ENCODE data around the gene SUN3.
"Not testable (repeated sequence)": the region's sequence is repeated elsewhere in the genome, so short reads cannot be mapped to it uniquely, and the experiment has no call there.

The SUN3 gene

GRCh38 chr7:47949703-47950102, 79.2 kb downstream of the SUN3 start:
- Mint-ChIP-seq H3K27me3 (no peaks in the 10 kb centered on the region), H3K9me3 (no peaks in the 10 kb centered on the region), H3K27ac (no peak overlapping the region), H3K4me1 (ENCODE audit: low read depth) (peaks cover 7% of the 10 kb centered on the region), H3K4me3 (no peak overlapping the region), H3K36me3 (ENCODE audit: low read depth) (peaks cover 12% of the 10 kb centered on the region)

DNA sequence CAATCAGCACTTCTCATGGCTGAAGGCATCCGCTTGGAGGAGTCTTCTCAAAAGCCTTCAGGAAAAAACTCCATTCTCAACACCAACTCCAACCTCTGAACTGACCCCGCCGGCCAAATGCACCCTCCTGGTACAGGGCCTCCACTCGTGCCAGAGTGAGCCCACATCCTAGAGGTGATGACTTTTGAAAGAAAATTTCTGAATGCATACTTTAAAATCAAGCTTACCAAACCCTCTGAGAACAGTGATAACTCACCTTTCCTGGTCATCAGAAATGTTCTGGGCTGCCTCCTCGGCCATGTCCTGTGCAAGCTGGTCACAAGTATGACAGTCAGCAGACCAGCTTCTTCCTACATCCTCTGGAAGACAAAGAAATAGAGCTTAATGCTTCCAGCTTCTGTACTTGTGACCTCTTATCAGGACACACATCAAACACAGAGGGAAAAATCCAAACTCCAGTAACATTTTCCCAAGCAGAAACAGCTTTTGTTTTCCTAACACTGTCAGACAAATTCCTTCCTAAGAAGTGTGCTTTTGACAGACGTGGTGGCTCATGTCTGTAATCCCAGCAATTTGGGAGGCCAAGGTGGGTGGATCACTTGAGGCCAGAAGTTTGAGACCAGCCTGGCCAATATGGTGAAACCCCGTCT, 80.6 kb downstream of the SUN3 start, which contains the start of gene PKD1L1:
PKD1L1 (minus strand) TSS at position 326 of the 650 bp plus-strand sequence; CDS start at position 300, 26 bp downstream.
- no peaks in the 10 kb centered on the region for H3K4me1 Mint-ChIP-seq (ENCODE audit: low read depth)
- H3K27me3 Mint-ChIP-seq = no peaks in the 10 kb centered on the region
- H3K4me3 Mint-ChIP-seq = no peak within 1 kb of the TSS
- H3K27ac Mint-ChIP-seq = no peak within 1 kb of the TSS
- no peaks in the 10 kb centered on the region for H3K9me3 Mint-ChIP-seq
- no peaks in the 10 kb centered on the region for H3K36me3 Mint-ChIP-seq (ENCODE audit: low read depth)

DNA sequence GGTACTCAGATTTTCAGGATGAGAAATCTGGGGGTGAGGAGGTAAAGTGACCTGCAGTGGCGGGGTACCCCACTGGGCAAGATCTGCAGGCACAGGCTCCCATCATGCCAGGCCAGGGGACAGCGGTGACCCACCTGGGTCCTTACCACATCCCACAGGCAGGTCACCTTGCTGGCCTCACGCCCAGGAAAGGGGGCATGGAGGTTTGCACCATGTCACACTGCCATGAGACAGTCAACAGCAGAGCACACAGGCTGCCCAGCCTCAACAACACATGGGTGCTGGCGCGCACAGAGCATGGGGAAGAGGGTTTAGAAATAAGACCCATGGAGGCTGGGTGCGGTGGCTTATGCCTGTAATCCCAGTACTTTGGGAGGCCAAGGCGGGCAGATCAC, 81.6 kb downstream of the SUN3 start:
- Mint-ChIP-seq H3K4me1 (ENCODE audit: low read depth) (no peaks in the 10 kb centered on the region), H3K36me3 (ENCODE audit: low read depth) (no peaks in the 10 kb centered on the region), H3K27me3 (no peaks in the 10 kb centered on the region), H3K4me3 (no peak overlapping the region), H3K9me3 (no peaks in the 10 kb centered on the region), H3K27ac (no peak overlapping the region)

GRCh38 chr7:47946581-47947354, 82.1 kb downstream of the SUN3 start:
- Mint-ChIP-seq H3K4me1 (ENCODE audit: low read depth) (no peaks in the 10 kb centered on the region), H3K36me3 (ENCODE audit: low read depth) (no peaks in the 10 kb centered on the region), H3K4me3 (no peak overlapping the region), H3K9me3 (no peaks in the 10 kb centered on the region), H3K27me3 (no peaks in the 10 kb centered on the region), H3K27ac (no peak overlapping the region)

DNA sequence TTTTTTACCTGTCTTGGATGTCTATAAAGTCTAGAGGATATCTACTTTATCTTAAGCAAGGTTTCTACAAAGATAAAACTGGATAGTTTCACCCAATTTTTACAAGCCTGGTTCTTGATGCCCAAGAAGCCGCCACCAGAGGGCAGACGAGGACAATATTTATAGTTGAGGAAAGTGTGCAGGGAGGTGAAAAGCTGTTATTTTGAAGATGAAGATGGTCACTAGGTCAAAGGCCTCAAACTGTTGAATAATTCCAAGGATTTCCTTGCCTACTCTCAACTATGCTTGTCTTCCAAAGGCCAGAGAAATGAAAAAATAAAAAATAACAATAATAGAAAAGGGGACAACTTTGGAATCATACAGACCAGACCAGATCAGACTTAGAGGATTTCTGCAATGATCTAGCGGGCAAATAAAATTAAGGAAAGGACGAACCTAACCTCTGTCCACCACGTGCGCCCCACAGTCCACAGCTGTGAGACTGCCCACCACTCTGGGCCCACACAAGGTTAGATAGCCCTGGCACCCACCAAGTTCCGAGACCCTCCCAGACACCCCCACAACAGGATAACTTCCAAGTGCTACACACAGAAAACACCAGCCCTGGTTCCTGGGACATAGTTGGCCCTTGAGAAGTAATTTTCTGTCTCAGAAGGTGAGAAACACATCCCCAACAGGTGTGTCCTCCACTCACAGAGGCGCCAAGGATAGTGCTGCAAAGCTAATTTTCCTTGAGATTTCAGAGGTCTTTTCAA, 83.5 kb downstream of the SUN3 start:
- H3K4me1 Mint-ChIP-seq (ENCODE audit: low read depth) = no peaks in the 10 kb centered on the region
- H3K4me3 Mint-ChIP-seq = no peak overlapping the region
- H3K36me3 Mint-ChIP-seq (ENCODE audit: low read depth) = no peaks in the 10 kb centered on the region
- no peak overlapping the region for H3K27ac Mint-ChIP-seq
- H3K9me3 Mint-ChIP-seq = no peaks in the 10 kb centered on the region
- H3K27me3 Mint-ChIP-seq = no peaks in the 10 kb centered on the region

DNA sequence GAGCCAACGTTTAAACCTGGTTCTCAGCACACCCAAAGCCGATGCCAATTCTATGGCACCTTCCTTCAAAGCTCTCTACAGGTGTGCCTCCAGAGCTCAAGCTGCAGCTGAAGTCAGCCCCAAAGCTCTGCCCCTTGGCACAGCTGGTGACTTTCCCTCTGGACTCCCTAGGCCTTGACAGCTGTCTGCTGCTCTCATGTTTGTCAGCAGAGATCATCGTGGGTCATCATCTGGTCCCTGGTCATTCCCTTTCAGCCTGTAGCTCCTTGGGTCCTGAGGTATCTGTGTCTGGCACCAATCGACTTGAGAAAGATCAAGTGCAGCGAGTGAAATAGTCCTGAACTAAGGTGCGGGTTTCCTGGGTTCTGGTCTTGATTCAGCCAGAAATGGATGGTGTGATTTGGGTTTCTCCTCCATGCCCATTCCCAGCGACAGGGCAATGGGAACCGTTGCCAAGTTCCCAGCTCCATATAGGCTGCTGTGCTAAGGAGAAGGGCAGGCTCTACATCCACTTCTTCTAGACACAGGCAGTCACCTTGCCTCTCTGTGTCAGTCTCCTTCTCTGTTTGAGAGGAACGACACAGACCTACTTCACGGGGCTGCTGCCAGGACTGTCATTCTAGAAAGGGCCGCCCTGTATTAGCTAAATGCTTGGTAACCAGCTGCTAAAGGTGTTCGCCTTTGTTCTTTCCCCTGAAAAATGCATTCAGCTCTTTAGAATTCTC, 84.2 kb downstream of the SUN3 start:
- Mint-ChIP-seq H3K27me3 (no peaks in the 10 kb centered on the region), H3K36me3 (ENCODE audit: low read depth) (no peaks in the 10 kb centered on the region), H3K9me3 (no peaks in the 10 kb centered on the region), H3K4me3 (no peak overlapping the region), H3K4me1 (ENCODE audit: low read depth) (no peaks in the 10 kb centered on the region), H3K27ac (no peak overlapping the region)

- H3K27ac Mint-ChIP-seq = no peak overlapping the region
- H3K27me3 Mint-ChIP-seq = no peaks in the 10 kb centered on the region
Observed at GRCh38 chr7:47943676-47944474, 85.0 kb downstream of the SUN3 start.

DNA sequence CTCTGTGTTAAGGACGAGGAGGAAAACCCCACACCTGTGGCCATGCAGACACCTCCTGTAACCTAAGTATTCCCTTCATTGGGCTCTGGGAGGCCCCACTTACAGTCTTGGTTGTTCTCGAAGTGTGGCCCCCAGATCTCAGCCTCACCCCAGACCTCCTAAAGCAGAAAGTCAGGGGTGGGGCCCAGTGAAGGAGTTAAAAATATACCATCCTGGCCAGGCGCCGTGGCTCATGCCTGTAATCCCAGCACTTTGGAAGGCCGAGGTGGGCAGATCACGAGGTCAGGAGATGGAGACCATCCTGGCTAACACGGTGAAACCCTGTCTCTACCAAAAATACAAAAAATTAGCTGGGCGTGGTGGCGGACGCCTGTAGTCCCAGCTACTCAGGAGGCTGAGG, 86.3 kb downstream of the SUN3 start:
- not testable (repeated sequence) for H3K27me3 Mint-ChIP-seq; H3K9me3 Mint-ChIP-seq; H3K36me3 Mint-ChIP-seq (ENCODE audit: low read depth); H3K4me3 Mint-ChIP-seq; H3K27ac Mint-ChIP-seq; H3K4me1 Mint-ChIP-seq (ENCODE audit: low read depth)

More at GRCh38 chr7:47943676-47944474, 85.0 kb downstream of the SUN3 start:
- H3K4me1 Mint-ChIP-seq (ENCODE audit: low read depth) = no peaks in the 10 kb centered on the region
- H3K9me3 Mint-ChIP-seq = no peaks in the 10 kb centered on the region
- H3K36me3 Mint-ChIP-seq (ENCODE audit: low read depth) = no peaks in the 10 kb centered on the region
- H3K4me3 Mint-ChIP-seq = no peak overlapping the region

DNA sequence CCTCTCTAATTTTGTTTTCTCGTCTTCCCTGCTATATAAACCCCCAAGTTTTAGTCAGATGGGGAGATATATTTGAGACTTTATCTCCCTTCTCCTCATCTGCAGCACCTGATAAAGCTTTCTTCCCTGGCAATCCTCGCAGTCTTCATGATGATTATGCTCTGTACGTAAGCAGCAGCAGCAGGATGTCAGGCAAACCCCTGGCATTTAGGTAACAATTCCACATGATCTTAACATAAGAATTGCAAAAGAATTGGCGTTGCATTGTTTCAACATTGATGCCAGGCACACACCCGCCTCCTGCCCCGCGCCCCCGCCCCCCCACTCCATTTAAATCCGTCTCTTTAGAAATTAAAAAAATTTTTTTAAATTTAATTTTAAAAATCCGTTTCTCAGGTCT, 86.8 kb downstream of the SUN3 start:
- Mint-ChIP-seq H3K4me1 (ENCODE audit: low read depth) (peaks cover 5% of the 10 kb centered on the region), H3K27ac (no peak overlapping the region), H3K27me3 (no peaks in the 10 kb centered on the region), H3K4me3 (no peak overlapping the region), H3K36me3 (ENCODE audit: low read depth) (no peaks in the 10 kb centered on the region), H3K9me3 (no peaks in the 10 kb centered on the region)

DNA sequence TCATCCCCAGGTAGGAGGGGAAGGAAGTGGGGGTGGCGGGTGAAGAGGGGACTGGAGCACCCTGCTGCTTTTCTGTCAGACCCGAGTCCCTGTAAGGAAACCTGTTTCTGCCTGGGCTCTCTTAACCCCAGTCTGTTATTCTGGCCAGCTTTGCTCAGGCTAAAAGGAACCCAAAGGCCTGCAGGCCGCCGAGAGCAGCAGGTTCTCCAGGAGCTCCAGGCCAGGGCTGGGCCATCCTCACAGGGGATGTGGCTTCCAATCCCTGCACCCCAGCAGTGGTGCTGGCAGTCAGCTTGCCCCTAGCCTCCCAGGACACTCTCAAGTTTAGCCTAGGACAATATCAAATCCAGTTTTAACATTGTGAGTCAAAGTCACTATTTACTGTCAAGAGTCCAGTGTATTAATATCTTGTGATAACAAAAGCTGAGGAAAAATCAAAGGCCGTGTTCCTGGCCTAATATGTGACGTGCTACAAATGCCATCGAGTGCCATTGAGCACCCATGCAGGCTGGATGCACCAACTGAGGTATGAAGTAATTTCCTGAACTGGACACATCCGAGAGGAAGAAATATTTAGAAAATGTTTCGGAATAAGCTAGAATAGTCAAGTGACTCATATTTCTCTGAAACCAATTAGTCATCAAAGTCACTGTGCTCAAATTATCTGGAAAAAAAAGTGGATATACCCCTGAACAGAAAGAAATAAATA, 87.6 kb downstream of the SUN3 start:
- no peaks in the 10 kb centered on the region for H3K9me3 Mint-ChIP-seq
- H3K36me3 Mint-ChIP-seq (ENCODE audit: low read depth) = no peaks in the 10 kb centered on the region
- H3K27me3 Mint-ChIP-seq = no peaks in the 10 kb centered on the region
- no peak overlapping the region for H3K4me3 Mint-ChIP-seq
- no peak overlapping the region for H3K27ac Mint-ChIP-seq
- peaks cover 6% of the 10 kb centered on the region for H3K4me1 Mint-ChIP-seq (ENCODE audit: low read depth)

- no peaks in the 10 kb centered on the region for H3K27me3 Mint-ChIP-seq
- no peaks in the 10 kb centered on the region for H3K36me3 Mint-ChIP-seq (ENCODE audit: low read depth)
- no peak overlapping the region for H3K27ac Mint-ChIP-seq
- H3K4me1 Mint-ChIP-seq (ENCODE audit: low read depth) = peaks cover 6% of the 10 kb centered on the region
- no peak overlapping the region for H3K4me3 Mint-ChIP-seq
- H3K9me3 Mint-ChIP-seq = no peaks in the 10 kb centered on the region
Observed at GRCh38 chr7:47940088-47941013, 88.6 kb downstream of the SUN3 start.

- Mint-ChIP-seq H3K9me3 (no peaks in the 10 kb centered on the region), H3K27me3 (no peaks in the 10 kb centered on the region), H3K4me3 (no peak overlapping the region), H3K36me3 (ENCODE audit: low read depth) (no peaks in the 10 kb centered on the region), H3K27ac (no peak overlapping the region), H3K4me1 (ENCODE audit: low read depth) (peaks cover 6% of the 10 kb centered on the region)
Observed at GRCh38 chr7:47939425-47940036, 89.4 kb downstream of the SUN3 start.
